ENCODE measurements around the gene PEG3. TPM values are rescaled to one million over a fixed set of nuclear protein-coding genes. Genes with fewer than 3 reads are reported as not detected.

PEG3 gene
- total and polyA plus RNA-seq, 2 of the 13 experiments (the other 11 are each of a cell fraction or from before 2014, with no cell fraction given): 217 to 394 TPM

DNA sequence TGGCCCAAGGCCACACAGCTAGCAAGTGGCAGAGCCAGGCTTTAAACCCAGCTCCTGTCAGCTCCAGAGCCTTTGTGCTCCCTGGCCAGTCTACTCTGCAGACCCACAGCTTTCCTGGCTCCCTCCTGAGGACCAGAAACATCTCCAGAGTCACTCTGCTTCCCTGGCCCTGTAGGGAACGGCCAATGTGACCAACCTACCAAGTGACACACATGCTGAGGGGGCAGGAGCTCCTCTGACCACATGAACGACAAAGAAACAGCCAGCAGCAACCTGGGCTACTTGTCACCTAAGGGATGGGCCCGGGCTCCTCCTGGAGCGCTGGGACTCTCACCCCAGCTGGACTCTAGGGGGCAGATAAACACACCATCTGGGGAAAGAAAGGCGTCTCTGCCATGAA is 19.3 kb downstream of the PEG3 start:
- CTCF ChIA-PET (ENCODE audit: low intra/inter-chr PET ratio, low total read pairs): no interaction called here
- H2AFZ ChIP-seq (ENCODE audit: low read length): no peak overlapping the region
- H3K79me2 ChIP-seq (ENCODE audit: insufficient read depth, low read length): peaks cover 5% of the 10 kb centered on the region
- in situ Hi-C loops (cut with HindIII; ENCODE audit: extremely low pct_ligation_motif_present, low pct_unique_long_range_greater_than_20kb): no loop called here
- ATAC-seq (peak; percentile 32), FAIRE-seq (no peak), DNase-seq (ENCODE audit: low spot score) (no peak)
- H3K27me3 ChIP-seq (ENCODE audit: control insufficient read depth in 1 of 2, insufficient read depth in 2 of 2, low read length in 2 of 2): no peaks in the 10 kb centered on the region
- WGBS (ENCODE audit: low lambda C conversion rate): no CpG with 5 or more reads among the region's 5 CpGs
- BruUV-seq (replicated peaks): no TSS peak
- H3K27ac ChIP-seq (ENCODE audit: extremely low read length, insufficient read depth, low read length): no peak overlapping the region
- POLR2A ChIA-PET: no interaction called here
- H3K4me2 ChIP-seq (ENCODE audit: low read depth, low read length): peak overlapping the region; percentile 21; the same call in 1 of the 2 replicates
- peaks cover 71% of the 10 kb centered on the region for H4K20me1 ChIP-seq (ENCODE audit: insufficient read depth, low read length)
- H3K9ac ChIP-seq (ENCODE audit: insufficient read depth, low read depth, low read length): no peak overlapping the region
- no peak overlapping the region for H3K4me3 ChIP-seq (replicated peaks in 1 of 3; ENCODE audit: insufficient read depth in 1 of 3, low read depth in 2 of 3, low read length in 3 of 3)
- peaks cover 35 to 95% of the 10 kb centered on the region in 2 experiments for H3K36me3 ChIP-seq (replicated peaks in 1 of 2; ENCODE audit: control insufficient read depth in 1 of 2, insufficient read depth in 2 of 2, low read length in 2 of 2)
- intact Hi-C loops (cut with micrococcal nuclease; ENCODE audit: unreplicated experiment): no loop called here
- no peaks in the 10 kb centered on the region for H3K9me3 ChIP-seq (ENCODE audit: low read length)
- H3K4me1 ChIP-seq (ENCODE audit: insufficient read depth, low read length): peaks cover 13% of the 10 kb centered on the region; the same call in 1 of the 2 replicates
- no peak for TF ChIP-seq ZNF431 (CRISPR knock-in tag; IDR thresholded peaks at IDR 0.05; ENCODE audit: borderline replicate concordance, low read depth)
- TF ChIP-seq DZIP1 (CRISPR knock-in tag; IDR thresholded peaks at IDR 0.05): no peak
- peak; percentile 69; the same call in 1 of the 2 replicates for TF ChIP-seq PAF1 (CRISPR knock-in tag; IDR thresholded peaks at IDR 0.05)
- TF ChIP-seq, protein P1, sequence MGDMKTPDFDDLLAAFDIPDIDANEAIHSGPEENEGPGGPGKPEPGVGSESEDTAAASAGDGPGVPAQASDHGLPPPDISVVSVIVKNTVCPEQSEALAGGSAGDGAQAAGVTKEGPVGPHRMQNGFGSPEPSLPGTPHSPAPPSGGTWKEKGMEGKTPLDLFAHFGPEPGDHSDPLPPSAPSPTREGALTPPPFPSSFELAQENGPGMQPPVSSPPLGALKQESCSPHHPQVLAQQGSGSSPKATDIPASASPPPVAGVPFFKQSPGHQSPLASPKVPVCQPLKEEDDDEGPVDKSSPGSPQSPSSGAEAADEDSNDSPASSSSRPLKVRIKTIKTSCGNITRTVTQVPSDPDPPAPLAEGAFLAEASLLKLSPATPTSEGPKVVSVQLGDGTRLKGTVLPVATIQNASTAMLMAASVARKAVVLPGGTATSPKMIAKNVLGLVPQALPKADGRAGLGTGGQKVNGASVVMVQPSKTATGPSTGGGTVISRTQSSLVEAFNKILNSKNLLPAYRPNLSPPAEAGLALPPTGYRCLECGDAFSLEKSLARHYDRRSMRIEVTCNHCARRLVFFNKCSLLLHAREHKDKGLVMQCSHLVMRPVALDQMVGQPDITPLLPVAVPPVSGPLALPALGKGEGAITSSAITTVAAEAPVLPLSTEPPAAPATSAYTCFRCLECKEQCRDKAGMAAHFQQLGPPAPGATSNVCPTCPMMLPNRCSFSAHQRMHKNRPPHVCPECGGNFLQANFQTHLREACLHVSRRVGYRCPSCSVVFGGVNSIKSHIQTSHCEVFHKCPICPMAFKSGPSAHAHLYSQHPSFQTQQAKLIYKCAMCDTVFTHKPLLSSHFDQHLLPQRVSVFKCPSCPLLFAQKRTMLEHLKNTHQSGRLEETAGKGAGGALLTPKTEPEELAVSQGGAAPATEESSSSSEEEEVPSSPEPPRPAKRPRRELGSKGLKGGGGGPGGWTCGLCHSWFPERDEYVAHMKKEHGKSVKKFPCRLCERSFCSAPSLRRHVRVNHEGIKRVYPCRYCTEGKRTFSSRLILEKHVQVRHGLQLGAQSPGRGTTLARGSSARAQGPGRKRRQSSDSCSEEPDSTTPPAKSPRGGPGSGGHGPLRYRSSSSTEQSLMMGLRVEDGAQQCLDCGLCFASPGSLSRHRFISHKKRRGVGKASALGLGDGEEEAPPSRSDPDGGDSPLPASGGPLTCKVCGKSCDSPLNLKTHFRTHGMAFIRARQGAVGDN (CRISPR knock-in tag; IDR thresholded peaks at IDR 0.05): peak; percentile 47
- TF ChIP-seq ZFX (CRISPR knock-in tag; IDR thresholded peaks at IDR 0.05; ENCODE audit: low read depth): 0 out of 2 replicates have a peak, but pooled peaks have one; percentile 29
- no peak for TF ChIP-seq MATR3 (CRISPR knock-in tag; IDR thresholded peaks at IDR 0.05)
- TF ChIP-seq ZNF740 (CRISPR knock-in tag; IDR thresholded peaks at IDR 0.05): no peak
- peak; percentile 60 for TF ChIP-seq STAG1 (CRISPR knock-in tag; IDR thresholded peaks at IDR 0.05)
- TF ChIP-seq, protein P2, sequence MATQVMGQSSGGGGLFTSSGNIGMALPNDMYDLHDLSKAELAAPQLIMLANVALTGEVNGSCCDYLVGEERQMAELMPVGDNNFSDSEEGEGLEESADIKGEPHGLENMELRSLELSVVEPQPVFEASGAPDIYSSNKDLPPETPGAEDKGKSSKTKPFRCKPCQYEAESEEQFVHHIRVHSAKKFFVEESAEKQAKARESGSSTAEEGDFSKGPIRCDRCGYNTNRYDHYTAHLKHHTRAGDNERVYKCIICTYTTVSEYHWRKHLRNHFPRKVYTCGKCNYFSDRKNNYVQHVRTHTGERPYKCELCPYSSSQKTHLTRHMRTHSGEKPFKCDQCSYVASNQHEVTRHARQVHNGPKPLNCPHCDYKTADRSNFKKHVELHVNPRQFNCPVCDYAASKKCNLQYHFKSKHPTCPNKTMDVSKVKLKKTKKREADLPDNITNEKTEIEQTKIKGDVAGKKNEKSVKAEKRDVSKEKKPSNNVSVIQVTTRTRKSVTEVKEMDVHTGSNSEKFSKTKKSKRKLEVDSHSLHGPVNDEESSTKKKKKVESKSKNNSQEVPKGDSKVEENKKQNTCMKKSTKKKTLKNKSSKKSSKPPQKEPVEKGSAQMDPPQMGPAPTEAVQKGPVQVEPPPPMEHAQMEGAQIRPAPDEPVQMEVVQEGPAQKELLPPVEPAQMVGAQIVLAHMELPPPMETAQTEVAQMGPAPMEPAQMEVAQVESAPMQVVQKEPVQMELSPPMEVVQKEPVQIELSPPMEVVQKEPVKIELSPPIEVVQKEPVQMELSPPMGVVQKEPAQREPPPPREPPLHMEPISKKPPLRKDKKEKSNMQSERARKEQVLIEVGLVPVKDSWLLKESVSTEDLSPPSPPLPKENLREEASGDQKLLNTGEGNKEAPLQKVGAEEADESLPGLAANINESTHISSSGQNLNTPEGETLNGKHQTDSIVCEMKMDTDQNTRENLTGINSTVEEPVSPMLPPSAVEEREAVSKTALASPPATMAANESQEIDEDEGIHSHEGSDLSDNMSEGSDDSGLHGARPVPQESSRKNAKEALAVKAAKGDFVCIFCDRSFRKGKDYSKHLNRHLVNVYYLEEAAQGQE (IDR thresholded peaks at IDR 0.05; ENCODE audit: borderline replicate concordance in 1 of 2, low read depth in 1 of 2, low read length in 2 of 2): no peak
- TF ChIP-seq KAT8 (CRISPR knock-in tag; IDR thresholded peaks at IDR 0.05): peak; percentile 16; the same call in 1 of the 2 replicates

Measured in HepG2 (cell line).